Motor neuron (in vitro differentiated cells): ENCODE measurements around the gene CMTM1. TPM values are rescaled to one million over a fixed set of nuclear protein-coding genes. Genes with fewer than 3 reads are reported as not detected.

Experiments used
- ATAC-seq, 8 experiments: fragments of 200-7000 bp; cut with Tn5 transposase; replicated peaks in 6 of 8; 2 replicates each; pipeline ENCODE4 v1.8.0; 2021; ENCODE audit warnings: mild to moderate bottlenecking in 8 of 8, moderate library complexity in 8 of 8
- H3K27ac ChIP-seq, 2 donors: fragments of 250-450 bp; sonication (Bioruptor Pico); 2 replicates each; pipeline ENCODE4 v1.9.0; 2021; ENCODE audit warnings: antibody characterized with exemption in 2 of 2, mild to moderate bottlenecking in 2 of 2, moderate library complexity in 1 of 2
- H3K4me1 ChIP-seq, 2 donors: fragments of 250-450 bp; sonication (Bioruptor Pico); replicated peaks in 1 of 2; 2 replicates each; pipeline ENCODE4 v1.6.1; 2021; ENCODE audit warnings: antibody characterized with exemption in 2 of 2, mild to moderate bottlenecking in 2 of 2, moderate library complexity in 1 of 2
- H3K4me3 ChIP-seq, 5 donors: fragments of 250-450 bp; sonication (Bioruptor Pico); 2 replicates each; pipeline ENCODE4 v1.9.0; 2021; ENCODE audit warnings: antibody characterized with exemption in 5 of 5, mild to moderate bottlenecking in 5 of 5, moderate library complexity in 4 of 5
- WGBS, 10 experiments: fragments of 450-650 bp; shearing (Covaris generic); methylation state at CpG; one replicate each; pipeline ENCODE4 v1.0.0; 2022; 5-methylcytosine and 5-hydroxymethylcytosine counted together
- in situ Hi-C, 9 experiments: fragments of 400-800 bp; cut with MboI; loops; one replicate each; pipeline ENCODE4 v1.15.0; 2021; ENCODE audit warnings: low sequenced_read_pairs in 9 of 9, low pct_unique_long_range_greater_than_20kb in 2 of 9; ENCODE audit not compliant: unreplicated experiment in 9 of 9
- total RNA-seq, 8 experiments: library from RNA; unstranded; fragments of 300-600 nt; gene quantifications; 2 replicates each; pipeline versions ENCODE4 v1.2.3 to v1.2.4, GENCODE V29; 2022

The CMTM1 gene
- total RNA-seq, 8 experiments from 2014 or later: 1.1 to 4.8 (median 3.5) TPM

GRCh38 chr16:66524601-66525164 lies 41.6 kb upstream of the CMTM1 start:
- H3K4me3 ChIP-seq: no peak overlapping the region
- no peaks in the 10 kb centered on the region for H3K4me1 ChIP-seq
- no peak overlapping the region for H3K27ac ChIP-seq
- in situ Hi-C loops: no loop called here
- 57 to 84% (median 77%) methylated on average over 1 to 4 of the region's 6 CpGs; no CpG with 5 or more reads in 5 of the 10 experiments for WGBS, 10 experiments
- ATAC-seq: no peak

- 72 to 100% (median 94%) methylated on average over 1 to 9 of the region's 9 CpGs; no CpG with 5 or more reads in 1 of the 10 experiments for WGBS, 10 experiments
- ATAC-seq: no peak
- Histone ChIP-seq H3K4me1 (no peaks in the 10 kb centered on the region), H3K27ac (no peak overlapping the region), H3K4me3 (no peak overlapping the region)
- in situ Hi-C loops: no loop called here
Measured at GRCh38 chr16:66525396-66526180, 40.7 kb upstream of the CMTM1 start.

DNA sequence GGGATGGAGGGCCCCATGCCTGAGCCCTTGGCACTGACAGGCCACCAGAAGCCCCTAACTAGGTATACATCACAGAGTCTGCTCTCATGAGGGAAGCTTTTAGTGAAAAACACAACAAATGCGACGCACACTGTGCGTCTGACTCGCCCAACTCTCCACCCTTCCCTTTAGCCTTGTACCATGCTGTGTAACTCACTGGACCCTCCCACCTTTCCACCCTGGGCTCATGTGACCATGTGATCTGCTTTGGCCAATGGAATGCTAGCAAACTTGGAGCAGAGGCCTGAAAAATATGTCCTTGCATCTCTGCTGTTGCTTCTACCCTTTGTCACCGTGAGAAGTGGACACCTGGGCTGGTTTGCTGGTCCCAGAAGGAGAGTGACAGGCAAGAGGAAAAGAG lies 37.9 kb upstream of the CMTM1 start:
- no peaks in the 10 kb centered on the region for H3K4me1 ChIP-seq
- in situ Hi-C loops: no loop called here
- WGBS, 10 experiments: 93 to 100% methylated on average over 3 to 5 of the region's 5 CpGs; no CpG with 5 or more reads in 8 of the 10 experiments
- no peak overlapping the region for H3K4me3 ChIP-seq
- no peak overlapping the region for H3K27ac ChIP-seq
- ATAC-seq: peak in 1 of 8 experiments; percentile 54

DNA sequence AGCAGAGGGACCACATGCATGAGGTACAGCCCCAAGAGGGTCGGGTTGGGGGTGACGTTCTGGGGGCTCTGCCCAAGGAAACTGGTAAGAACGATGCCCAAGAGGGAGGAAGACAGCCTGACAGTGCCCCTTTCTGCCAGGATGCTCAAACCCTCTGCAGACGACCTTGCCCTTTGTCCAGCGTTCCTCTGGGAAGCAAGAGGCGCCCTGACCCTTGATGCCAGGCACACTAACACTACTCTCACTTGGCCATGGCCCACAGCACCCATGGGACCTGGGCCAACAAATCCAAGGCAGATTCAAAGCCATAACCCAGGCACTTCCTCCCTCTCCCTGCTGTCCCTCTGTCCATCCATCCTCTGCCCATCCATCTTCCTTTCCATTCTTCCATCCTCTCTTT lies 36.8 kb upstream of the CMTM1 start:
- ATAC-seq: no peak

DNA sequence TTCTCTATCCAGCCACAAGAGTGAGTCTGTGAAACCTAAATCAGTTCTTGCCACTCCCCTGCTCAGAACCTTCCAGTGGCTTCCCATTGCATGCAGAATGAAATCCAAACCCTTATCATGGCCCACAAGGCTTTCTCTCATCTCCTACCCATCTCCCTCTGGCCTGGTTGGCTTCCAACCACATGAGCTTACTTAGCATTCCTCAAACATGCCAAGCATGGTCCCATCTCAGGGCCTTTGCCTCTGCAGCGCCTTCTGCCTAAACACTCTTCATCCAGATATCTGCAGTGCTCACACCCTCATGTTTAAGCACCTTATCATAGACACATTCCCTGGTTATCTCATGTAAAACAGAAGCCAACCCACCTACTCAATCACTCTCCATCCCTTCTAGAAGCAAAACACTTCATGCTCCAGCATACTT lies 31.9 kb upstream of the CMTM1 start:
- H3K4me3 ChIP-seq: no peak overlapping the region
- H3K4me1 ChIP-seq: no peaks in the 10 kb centered on the region
- ATAC-seq: no peak
- no peak overlapping the region for H3K27ac ChIP-seq
- in situ Hi-C loops: no loop called here
- 60 to 100% (median 100%) methylated on average over 1 of the region's 1 CpG; no CpG with 5 or more reads in 3 of the 10 experiments for WGBS, 10 experiments

More for the DNA sequence above, 36.8 kb upstream of the CMTM1 start:
- 40 to 72% methylated on average over 1 to 4 of the region's 6 CpGs; no CpG with 5 or more reads in 8 of the 10 experiments for WGBS, 10 experiments
- Histone ChIP-seq H3K4me1 (no peaks in the 10 kb centered on the region), H3K4me3 (no peak overlapping the region), H3K27ac (no peak overlapping the region)
- in situ Hi-C loops: no loop called here

- Histone ChIP-seq H3K27ac (no peak overlapping the region), H3K4me3 (no peak overlapping the region), H3K4me1 (no peaks in the 10 kb centered on the region)
- WGBS, 10 experiments: 69 to 100% (median 83%) methylated on average over 1 to 4 of the region's 4 CpGs; no CpG with 5 or more reads in 5 of the 10 experiments
- in situ Hi-C loops: no loop called here
- no peak for ATAC-seq
Measured at GRCh38 chr16:66536525-66536924, 29.7 kb upstream of the CMTM1 start.

GRCh38 chr16:66537236-66537635 lies 29.0 kb upstream of the CMTM1 start:
- Histone ChIP-seq H3K4me3 (no peak overlapping the region), H3K27ac (no peak overlapping the region), H3K4me1 (no peaks in the 10 kb centered on the region)
- ATAC-seq: no peak
- in situ Hi-C loops: no loop called here
- 80 to 100% (median 100%) methylated on average over 1 to 2 of the region's 2 CpGs; no CpG with 5 or more reads in 7 of the 10 experiments for WGBS, 10 experiments

DNA sequence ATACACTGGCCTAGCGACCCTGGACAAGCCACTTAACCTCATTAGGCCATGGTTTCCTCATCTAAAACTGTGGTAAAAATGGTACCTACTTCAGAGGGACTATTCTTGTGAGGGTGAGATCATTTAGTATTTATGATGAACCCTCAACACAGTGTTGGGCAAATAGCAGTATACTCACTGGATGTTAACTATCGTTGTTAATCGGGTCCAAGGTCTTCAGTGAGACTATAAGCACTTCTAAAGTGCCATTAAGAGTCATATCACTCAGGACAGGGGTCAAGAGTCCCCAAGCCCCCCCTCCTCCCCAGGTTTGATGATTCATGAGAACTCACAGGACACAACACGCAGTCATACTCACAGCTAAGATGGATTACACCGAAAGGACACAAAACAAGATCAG lies 27.3 kb upstream of the CMTM1 start:
- 79 to 95% (median 88%) methylated on average over 1 to 4 of the region's 5 CpGs; no CpG with 5 or more reads in 4 of the 10 experiments for WGBS, 10 experiments
- no peaks in the 10 kb centered on the region for H3K4me1 ChIP-seq
- H3K27ac ChIP-seq: no peak overlapping the region
- no peak for ATAC-seq
- no peak overlapping the region for H3K4me3 ChIP-seq
- in situ Hi-C loops: no loop called here

GRCh38 chr16:66539623-66540469 lies 26.4 kb upstream of the CMTM1 start:
- Histone ChIP-seq H3K4me3 (no peak overlapping the region), H3K4me1 (no peaks in the 10 kb centered on the region), H3K27ac (no peak overlapping the region)
- ATAC-seq: peak in 1 of 8 experiments; percentile 77
- WGBS, 10 experiments: 60 to 100% (median 94%) methylated on average over 1 to 3 of the region's 3 CpGs; no CpG with 5 or more reads in 1 of the 10 experiments
- in situ Hi-C loops: no loop called here

DNA sequence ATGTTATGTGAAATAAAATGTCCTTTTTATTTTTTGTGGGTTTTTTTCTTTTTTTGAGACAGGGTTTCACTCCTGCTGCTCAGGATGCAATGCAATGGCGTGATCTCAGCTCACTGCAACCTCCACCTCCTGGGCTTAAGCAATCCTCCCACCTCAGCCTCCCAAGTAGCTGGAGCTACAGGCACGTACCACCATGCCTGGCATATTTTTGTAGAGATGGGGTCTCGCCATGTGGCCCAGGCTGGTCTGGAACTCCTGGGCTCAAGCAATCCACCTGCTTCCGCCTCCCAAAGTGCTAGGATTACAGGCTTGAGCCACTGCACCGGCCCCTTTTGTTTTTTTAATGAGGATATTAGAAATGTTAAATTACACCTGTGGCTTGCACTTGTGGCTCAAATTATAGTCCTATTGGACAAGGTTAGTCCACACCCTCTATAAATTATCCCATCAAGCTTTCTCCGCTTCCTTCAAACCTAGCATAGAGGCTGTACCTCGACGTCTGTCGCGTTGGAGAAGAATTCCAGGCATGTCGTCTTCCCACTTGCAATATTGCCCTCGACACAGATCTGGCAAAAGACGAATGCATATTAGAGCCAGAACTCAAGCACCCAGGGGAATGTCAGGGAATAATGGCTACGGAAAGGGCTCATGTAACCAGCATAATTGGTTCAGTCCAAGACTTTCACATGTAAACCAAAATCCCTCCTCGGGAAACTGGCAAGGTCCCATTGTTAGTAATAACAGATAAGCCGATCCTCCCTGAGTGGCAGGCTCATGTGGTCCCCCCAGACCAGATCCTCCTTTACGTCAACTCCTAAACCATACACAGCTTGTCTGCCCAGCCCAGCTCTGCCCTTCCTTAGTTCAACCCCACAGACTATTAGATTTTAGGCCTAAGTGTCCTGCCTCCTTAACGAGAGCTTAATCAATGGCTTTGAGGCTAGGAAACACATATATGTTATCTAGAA lies 24.6 kb upstream of the CMTM1 start:
- Histone ChIP-seq H3K4me1 (no peaks in the 10 kb centered on the region), H3K4me3 (no peak overlapping the region), H3K27ac (no peak overlapping the region)
- ATAC-seq: no peak
- in situ Hi-C loops: no loop called here
- 47 to 100% (median 78%) methylated on average over 1 to 15 of the region's 18 CpGs for WGBS, 10 experiments

GRCh38 chr16:66542396-66542795 lies 23.8 kb upstream of the CMTM1 start:
- WGBS, 10 experiments: 20 to 71% (median 50%) methylated on average over 1 to 3 of the region's 3 CpGs; no CpG with 5 or more reads in 7 of the 10 experiments
- no peak overlapping the region for H3K4me3 ChIP-seq
- in situ Hi-C loops: no loop called here
- ATAC-seq: no peak
- no peaks in the 10 kb centered on the region for H3K4me1 ChIP-seq
- H3K27ac ChIP-seq: no peak overlapping the region

- in situ Hi-C loops: no loop called here
- ATAC-seq: no peak
- no peak overlapping the region for H3K27ac ChIP-seq
- no peak overlapping the region for H3K4me3 ChIP-seq
- WGBS, 10 experiments: 60 to 100% (median 79%) methylated on average over 1 to 3 of the region's 6 CpGs; no CpG with 5 or more reads in 5 of the 10 experiments
- H3K4me1 ChIP-seq: no peaks in the 10 kb centered on the region
Measured at GRCh38 chr16:66543541-66543940, 22.7 kb upstream of the CMTM1 start.
